ENCODE measurements around the gene MICAL3. TPM values are rescaled to one million over a fixed set of nuclear protein-coding genes. Genes with fewer than 3 reads are reported as not detected.

Gene MICAL3
- total RNA-seq, 1 donor from 2014 or later: 47.9 TPM

- H3K4me1 Mint-ChIP-seq (ENCODE audit: unreplicated experiment): peaks cover 51% of the 10 kb centered on the region
- no peak overlapping the region for H3K27ac Mint-ChIP-seq (ENCODE audit: unreplicated experiment)
- TF ChIP-seq, protein P1, sequence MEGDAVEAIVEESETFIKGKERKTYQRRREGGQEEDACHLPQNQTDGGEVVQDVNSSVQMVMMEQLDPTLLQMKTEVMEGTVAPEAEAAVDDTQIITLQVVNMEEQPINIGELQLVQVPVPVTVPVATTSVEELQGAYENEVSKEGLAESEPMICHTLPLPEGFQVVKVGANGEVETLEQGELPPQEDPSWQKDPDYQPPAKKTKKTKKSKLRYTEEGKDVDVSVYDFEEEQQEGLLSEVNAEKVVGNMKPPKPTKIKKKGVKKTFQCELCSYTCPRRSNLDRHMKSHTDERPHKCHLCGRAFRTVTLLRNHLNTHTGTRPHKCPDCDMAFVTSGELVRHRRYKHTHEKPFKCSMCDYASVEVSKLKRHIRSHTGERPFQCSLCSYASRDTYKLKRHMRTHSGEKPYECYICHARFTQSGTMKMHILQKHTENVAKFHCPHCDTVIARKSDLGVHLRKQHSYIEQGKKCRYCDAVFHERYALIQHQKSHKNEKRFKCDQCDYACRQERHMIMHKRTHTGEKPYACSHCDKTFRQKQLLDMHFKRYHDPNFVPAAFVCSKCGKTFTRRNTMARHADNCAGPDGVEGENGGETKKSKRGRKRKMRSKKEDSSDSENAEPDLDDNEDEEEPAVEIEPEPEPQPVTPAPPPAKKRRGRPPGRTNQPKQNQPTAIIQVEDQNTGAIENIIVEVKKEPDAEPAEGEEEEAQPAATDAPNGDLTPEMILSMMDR (IDR thresholded peaks at IDR 0.05): no peak
- DNase-seq (ENCODE audit: extremely low spot score, unreplicated experiment): no peak
- no peaks in the 10 kb centered on the region for H3K27me3 Mint-ChIP-seq (ENCODE audit: unreplicated experiment)
- peaks cover 3% of the 10 kb centered on the region for H3K36me3 Mint-ChIP-seq (ENCODE audit: unreplicated experiment)
- H3K4me3 Mint-ChIP-seq (ENCODE audit: unreplicated experiment): no peak overlapping the region
- H3K9me3 Mint-ChIP-seq (ENCODE audit: unreplicated experiment): no peaks in the 10 kb centered on the region
Observed at GRCh38 chr22:17946662-17947367, 77.5 kb downstream of the MICAL3 start.

DNA sequence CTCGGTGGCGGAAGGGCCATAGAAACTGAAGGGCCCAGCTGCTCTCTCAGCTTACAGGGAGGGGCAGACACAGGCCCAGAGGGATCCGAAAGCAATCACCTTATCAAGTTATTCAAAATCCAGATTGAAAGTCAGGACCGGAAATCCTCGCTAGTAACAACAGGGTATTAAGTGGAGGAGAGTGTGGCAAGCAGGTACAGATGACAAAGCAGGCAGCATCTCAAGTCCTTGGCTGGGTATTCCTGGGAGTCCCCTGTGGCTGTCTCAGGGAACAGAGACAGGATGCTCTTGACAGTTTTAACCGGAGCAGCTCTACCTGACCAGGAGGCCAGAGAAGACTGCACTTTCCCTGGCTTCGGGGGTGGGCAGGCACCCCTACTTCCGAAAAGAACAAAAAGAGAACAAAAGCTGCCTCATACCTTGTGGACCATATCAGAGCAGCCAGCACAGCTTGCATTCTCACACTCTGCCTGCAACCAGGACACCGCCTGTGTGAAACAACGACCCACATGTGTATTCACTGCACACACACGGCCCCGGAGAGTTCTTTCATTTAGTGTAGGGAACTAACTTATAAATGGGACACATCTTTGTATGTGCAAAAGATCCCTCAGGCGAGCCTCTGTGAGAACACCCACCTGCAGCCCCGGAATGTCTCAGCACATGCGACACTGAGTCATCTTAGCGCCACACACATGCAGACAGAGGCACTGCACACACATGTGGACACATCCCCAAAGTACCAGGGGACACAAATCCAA, 78.3 kb downstream of the MICAL3 start:
- H3K9me3 Mint-ChIP-seq (ENCODE audit: unreplicated experiment): no peaks in the 10 kb centered on the region
- H3K27ac Mint-ChIP-seq (ENCODE audit: unreplicated experiment): no peak overlapping the region

GRCh38 chr22:17945156-17945887, 79.0 kb downstream of the MICAL3 start:
- no peak for DNase-seq (ENCODE audit: extremely low spot score, unreplicated experiment)
- Mint-ChIP-seq H3K27me3 (ENCODE audit: unreplicated experiment) (no peaks in the 10 kb centered on the region), H3K4me1 (ENCODE audit: unreplicated experiment) (peaks cover 39% of the 10 kb centered on the region), H3K27ac (ENCODE audit: unreplicated experiment) (no peak overlapping the region), H3K4me3 (ENCODE audit: unreplicated experiment) (no peak overlapping the region), H3K9me3 (ENCODE audit: unreplicated experiment) (no peaks in the 10 kb centered on the region), H3K36me3 (ENCODE audit: unreplicated experiment) (peaks cover 8% of the 10 kb centered on the region)
- TF ChIP-seq, protein P1 (IDR thresholded peaks at IDR 0.05): no peak

More for the DNA sequence above, 78.3 kb downstream of the MICAL3 start:
- no peaks in the 10 kb centered on the region for H3K27me3 Mint-ChIP-seq (ENCODE audit: unreplicated experiment)
- no peak overlapping the region for H3K4me3 Mint-ChIP-seq (ENCODE audit: unreplicated experiment)
- TF ChIP-seq, protein P1 (IDR thresholded peaks at IDR 0.05): no peak
- H3K4me1 Mint-ChIP-seq (ENCODE audit: unreplicated experiment): peaks cover 46% of the 10 kb centered on the region
- no peak for DNase-seq (ENCODE audit: extremely low spot score, unreplicated experiment)
- peaks cover 3% of the 10 kb centered on the region for H3K36me3 Mint-ChIP-seq (ENCODE audit: unreplicated experiment)

DNA sequence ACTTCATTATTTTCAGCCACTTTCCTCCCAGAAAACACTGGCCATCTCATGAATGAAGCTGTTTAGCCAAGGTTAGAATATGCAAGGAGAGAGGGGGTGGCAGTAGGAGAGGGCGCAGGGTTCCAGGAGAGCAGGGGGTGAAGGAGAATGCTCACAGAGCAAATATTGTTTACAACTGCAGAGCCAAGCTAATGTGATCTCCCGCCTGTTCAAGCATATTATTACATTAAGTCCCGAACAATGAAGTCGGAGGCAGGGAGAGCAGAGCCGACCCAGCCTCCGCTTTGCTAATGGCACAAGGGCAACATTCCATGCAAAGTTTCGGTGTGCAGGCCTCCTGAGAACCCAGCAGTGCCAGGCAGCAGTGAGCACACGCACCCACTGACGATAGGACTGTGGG, 80.1 kb downstream of the MICAL3 start:
- no peaks in the 10 kb centered on the region for H3K9me3 Mint-ChIP-seq (ENCODE audit: unreplicated experiment)
- H3K36me3 Mint-ChIP-seq (ENCODE audit: unreplicated experiment): peaks cover 8% of the 10 kb centered on the region
- peaks cover 35% of the 10 kb centered on the region for H3K4me1 Mint-ChIP-seq (ENCODE audit: unreplicated experiment)
- no peak for DNase-seq (ENCODE audit: extremely low spot score, unreplicated experiment)
- no peak overlapping the region for H3K27ac Mint-ChIP-seq (ENCODE audit: unreplicated experiment)
- no peak overlapping the region for H3K4me3 Mint-ChIP-seq (ENCODE audit: unreplicated experiment)
- no peaks in the 10 kb centered on the region for H3K27me3 Mint-ChIP-seq (ENCODE audit: unreplicated experiment)
- TF ChIP-seq, protein P1 (IDR thresholded peaks at IDR 0.05): no peak

Data from osteocyte (in vitro differentiated cells).